NOMO-1 treated with DMSO at 0.1 percent for 48 hours (cell line): ENCODE data around the gene NR5A1.

ENCODE experiments used
- DNase-seq: peaks from one replicate; lab custom pipeline; 2025; ENCODE audit not compliant: unreplicated experiment; lab: John Stamatoyannopoulos, UW

The NR5A1 gene

DNA sequence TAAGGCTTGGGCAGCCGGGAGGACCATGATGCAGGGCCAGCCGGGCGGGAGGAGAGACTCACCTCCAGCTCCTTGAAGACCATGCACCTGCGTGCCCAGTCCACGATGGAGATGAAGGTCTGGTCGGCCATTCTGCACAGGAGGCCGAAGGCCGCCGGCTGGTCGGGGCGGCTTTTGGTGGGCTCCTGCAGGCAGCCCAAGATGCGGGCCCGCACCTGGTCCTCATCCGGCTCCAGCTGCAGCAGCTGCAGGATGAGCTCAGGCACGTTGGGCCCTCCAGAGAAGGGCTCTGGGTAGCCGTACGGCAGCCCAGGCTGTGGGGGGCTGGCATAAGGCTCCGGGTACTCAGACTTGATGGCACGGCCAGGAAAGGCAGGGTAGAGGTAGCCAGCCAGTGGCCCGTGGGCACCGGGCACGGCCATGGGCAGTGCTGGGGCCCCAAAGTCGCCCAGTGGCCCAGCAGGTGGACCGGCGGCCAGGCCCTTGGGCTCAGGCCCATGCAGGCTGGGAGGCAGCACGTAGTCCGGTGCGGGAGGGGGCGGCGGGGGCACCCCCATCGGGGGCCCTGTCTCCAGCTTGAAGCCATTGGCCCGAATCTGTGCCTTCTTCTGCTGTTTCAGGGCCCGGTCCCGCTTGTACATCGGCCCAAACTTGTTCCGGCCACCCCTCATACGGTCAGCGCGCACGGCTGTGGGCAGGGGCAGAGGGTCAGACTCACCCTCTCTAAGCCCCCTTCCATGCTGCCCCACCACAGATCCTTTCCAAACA is 7.0 kb downstream of the NR5A1 start:
- DNase-seq = no peak

DNA sequence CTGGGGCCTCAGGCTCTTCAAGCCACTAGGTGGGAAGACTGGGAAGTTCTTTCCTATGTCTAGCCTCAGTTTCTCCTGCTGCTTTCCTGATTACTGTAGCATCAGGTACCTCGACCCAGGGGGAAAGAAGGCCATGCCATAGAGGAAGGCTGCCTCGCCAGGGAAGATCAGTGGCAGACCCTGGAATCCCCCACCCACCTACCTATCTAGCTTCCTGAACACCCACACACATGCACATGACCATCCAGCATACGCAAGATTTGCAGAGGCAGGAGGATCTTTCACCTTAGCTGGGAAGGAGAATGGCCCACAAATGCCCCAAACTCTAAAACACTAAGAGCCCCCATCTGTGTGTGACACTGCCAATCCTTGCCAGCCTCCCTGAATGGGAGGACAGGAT is 8.0 kb downstream of the NR5A1 start:
- DNase-seq = no peak

DNA sequence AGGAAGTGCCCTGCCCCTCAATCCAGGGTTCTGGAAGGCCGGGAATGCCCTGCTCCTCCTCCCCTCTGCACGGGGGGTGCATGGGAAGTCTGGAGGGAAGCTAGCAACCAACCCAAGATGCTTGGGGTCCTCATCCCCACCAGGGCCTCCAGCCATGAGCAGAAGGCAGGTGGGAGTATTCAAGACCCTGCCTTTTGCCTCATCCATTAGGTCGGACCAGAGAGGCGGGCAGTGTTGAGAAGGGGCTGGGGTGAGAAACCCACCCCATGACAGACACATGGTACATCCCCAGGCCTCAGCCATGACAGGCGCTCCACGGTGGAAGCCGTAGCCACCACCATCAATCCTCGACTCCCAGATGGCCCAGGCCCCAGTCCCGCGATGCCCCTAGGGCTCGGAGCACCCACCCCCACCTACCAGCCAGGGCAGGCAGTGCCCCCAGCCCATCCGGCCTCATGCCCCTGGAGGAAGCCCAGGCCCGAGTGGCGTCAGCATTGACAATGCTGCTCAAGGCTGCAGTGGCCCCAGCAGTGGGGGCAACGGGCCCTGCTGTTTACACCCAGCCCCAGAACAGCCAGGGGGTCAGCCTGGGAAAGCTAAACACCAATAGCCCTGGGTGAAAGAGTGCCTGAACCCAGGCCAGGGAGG is 8.6 kb downstream of the NR5A1 start:
- no peak for DNase-seq

DNA sequence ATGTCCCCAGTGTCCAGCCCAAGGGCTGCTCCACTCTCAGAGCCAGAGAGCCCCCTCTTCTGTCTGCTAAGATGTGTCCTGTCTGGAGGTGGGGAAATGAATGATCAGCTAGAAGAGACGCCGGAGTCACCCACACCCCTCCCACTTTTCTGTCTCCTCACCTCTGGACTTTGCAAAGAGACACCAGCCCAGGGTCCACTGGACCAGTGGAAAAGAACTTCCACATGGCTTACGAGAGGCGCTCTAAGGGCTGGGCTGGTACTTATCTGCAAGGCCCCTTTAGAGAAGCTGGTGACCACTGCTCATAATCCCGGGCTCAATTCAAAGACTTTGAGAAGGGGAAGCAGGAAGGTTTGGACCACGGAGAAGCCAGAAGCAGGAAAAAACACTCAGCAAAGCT is 9.2 kb downstream of the NR5A1 start:
- DNase-seq = no peak

DNA sequence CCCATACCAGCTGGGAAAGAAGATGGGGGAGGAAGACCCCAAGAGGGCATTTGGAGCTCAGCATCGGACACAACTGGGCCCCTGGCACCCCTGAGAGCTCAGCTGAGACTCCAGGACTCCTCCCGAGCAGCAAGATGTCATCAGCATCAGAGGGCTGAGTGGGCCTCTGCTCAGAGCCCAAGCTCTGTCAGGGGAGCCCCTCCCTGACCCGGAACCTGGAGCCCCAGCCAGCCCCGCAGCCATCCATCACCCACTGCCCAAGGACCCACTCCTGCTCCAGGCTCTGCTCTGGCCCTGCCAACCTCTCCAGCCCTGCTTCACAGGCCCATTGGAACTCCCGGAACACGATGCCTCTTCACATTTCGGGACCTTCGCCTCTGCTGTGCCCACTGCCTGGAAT is 9.8 kb downstream of the NR5A1 start:
- DNase-seq = no peak

DNA sequence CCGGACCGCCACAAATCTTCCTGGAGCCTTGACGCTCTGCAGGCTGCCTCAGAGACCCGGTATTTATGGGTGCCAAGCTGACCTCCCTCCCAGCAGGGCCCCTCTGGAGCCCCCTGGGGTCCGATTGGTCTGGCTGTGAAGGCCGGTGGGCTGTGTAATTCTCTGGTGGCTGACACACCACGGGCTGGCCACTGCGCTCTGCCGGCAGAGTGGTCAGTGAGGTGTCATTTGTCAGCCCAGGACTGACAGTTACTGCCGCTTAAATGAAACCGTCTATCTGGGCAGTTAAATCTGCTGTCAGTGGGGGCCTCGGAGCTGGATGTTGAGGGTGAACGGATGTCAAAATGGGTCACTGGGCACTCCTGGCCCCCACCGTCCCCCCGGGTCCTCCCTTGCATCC is 10.7 kb downstream of the NR5A1 start:
- no peak for DNase-seq

DNA sequence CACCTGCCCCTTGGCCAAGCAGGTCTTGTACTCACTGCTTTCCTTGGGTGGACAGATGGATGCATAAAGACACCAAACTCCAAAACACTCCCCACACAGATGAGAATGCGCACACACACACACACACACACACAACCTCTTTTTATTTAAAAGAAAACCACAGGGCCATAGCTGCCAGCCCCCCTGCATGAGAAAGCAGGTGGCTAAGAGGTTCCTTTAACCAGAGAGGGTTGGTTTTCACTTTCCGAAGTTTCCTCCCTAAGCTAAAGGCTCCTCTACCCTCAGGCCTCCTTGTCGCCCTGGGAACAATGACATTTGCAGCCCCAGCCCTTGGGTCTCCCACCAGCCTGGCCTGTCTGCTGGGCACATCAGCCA is 11.1 kb downstream of the NR5A1 start:
- DNase-seq = no peak

DNA sequence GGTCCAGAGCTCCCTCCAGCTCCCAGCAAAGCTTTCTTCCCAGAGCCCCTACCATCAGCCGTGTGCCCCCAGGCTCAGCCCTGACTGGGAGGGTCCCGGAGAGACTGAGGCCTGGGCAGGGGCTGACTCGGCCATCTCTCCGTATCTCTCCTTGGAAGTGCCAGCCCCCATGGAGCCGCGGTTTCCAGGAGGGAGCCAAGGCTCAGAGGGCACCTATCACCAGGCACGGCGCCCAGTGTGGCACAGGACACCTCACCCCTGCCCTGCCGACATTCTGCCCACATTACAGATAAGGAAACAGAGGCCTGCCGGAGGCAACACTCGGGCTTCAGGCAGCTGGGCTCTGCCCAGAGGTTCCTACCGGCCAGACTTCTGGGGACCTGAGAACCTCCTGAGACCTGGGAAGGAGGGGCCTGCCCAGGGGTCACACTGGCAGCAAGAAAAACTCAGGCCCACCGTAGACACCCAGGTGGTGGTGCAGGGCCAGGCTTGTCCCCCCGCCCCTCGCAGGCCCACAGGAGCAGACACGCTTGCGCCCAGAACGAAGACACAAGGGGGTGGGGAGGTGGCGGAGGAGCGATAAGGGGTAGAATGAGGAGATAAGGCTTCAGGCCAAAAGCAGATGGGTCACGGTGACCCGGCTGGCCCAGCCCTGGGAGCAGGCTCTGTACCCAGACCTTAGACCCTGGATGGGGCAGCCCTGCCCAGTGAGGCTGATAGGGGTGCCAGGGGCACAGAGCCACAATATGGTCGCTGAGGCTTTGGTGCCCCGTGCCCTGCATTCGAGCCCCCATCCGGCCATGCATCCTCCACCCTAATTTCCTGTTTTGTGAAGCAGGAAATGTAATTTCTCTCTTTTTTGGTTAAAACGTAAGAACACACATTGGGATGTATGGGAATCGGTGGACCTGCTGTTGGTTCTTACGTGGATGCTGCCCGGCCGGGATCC is 11.8 kb downstream of the NR5A1 start:
- no peak for DNase-seq

DNA sequence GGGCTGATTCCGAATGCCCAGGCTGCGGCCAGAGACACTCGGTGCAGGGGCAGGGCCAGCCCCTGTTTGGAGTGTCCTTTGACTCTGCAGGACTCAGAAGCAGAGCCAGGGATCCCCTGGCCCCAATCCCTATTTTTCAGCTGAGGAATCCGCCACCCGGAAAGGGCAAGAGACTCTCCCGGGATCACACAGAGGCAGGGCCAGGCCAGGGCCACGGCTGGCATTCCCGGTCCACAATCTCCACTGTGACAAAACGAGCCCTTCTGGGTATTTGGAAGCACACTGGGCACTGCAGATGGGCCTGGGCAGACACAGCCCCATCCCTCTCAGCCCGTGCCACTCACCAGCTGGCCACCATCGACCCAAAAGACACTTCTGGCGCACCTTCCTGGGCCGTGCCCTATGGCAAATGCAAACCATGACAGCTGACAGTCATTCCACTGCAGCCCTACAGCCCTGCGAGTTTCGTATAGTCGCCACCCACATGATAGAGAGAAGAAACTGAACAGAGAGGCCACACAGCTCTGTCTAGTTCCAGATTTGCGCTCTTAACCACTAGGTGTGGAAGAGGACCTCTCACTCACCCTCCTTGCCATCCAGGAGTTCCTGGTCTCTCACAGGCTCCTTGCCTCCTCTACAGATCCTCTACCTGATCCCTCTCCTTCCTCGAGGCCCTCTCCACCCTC is 13.3 kb downstream of the NR5A1 start:
- DNase-seq = no peak

DNA sequence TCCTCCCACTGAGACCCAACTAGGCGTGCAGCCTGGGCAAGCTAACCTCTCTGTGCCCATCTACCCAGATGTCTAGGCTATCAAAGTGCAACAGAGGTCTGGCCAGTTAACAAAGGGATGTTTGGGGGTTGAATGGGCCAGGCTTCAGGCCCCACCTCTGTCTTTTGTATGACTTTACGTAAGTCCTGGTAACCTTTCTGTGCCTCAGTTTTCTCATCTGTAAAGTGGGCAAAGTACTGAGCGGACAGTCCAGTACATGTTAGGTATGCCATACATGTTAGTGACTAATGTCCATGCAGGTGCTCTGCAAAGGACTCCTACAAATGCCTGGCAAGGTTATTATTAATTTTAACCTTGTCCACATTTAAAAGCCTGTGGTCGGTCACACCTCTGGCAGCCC is 14.0 kb downstream of the NR5A1 start:
- DNase-seq = no peak

DNA sequence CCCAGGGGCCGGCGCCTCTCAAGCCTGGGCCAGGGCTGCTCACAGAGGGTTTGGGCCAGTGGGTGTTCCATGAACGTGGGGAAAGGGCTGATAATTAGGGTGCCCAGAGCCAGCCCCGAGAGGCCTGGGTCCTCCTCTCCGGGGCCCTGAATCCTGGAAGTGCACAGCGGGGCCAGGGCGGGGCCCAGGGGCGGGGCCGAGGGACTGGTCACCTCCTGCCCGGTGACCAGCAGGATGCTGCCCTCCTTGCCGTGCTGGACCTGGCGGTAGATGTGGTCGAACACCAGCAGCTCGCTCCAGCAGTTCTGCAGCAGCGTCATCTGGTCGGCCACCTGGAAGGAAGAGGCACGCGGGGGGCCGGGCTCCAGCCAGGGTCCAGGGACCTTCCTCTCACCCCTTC is 14.4 kb downstream of the NR5A1 start:
- DNase-seq = no peak

DNA sequence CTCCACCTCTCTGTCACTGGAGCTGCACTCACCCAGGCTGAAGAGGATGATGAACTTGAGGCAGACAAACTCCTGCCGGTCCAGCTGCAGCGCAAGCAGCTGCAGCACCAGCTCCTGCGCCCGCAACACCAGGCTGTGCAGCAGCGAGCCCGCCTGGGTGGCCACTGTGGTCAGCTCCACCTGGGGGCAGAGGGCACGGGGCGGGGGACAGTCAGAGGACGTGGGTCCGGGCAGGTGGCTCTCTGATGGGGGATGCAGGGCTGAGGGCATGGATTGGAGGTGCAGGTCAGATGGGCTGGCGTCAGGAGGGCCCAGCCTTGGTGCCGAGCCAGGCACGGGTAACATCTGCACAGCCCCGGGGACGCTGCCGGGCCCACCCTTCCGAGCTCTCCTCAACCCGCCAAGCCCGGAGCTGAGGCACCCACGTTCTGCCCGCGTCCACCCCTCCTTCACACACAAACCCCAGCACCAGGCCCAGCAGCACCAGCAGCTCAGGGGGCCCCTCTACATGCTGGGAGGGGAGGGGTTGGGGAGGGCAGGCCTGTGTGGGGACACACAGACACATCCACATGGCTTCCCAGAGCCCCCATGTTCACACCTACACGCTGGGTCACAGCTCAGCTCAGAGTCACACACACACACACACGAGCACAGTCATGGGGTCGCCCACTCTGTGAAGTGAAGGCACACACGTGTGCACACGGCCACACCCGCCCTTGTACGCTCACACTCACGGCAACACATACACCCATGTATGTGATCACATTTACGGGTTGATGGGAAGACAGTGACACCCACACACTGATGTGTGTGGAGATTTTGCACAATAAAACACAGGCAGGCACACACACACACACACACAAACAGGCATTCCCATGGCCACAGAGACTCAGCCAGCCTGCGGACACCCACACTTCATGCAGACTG is 15.9 kb downstream of the NR5A1 start:
- no peak for DNase-seq

DNA sequence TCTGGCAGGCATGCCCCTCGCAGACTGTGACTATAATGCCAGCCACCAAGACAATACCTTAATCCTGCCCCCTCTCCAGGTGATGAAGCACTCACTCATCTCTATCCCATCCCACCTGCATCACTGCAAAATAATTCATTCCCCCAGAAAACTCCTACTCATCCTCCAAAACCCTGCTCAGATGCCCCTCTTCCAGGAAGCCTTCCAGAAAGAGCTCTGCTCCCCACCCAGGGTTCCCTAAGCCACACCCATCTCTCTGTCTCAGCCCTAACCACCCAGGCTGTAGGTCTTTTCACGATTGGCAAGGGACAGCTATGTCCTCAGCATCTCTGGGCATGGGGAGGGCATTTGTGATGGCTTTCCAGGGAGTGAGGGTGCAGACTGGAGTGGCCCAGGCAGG is 17.2 kb downstream of the NR5A1 start:
- DNase-seq = no peak

DNA sequence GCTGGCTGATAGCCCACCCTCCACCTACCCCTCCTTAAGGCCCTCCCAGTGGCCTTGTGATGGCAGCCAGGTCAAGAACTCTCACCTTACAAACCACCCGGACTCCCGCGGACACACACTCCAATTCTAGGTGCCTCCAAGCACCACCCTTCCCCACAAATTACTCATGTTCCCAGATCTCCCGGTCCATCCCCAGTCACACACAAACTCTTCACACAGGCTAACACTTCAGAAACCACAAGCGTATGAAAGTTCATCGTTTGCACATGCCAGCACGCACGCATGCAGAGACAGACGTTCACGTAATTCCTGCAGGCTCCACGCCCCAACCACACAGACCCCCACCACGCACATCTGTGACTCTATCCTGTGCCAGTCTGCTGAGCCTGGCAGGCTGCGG is 18.0 kb downstream of the NR5A1 start:
- no peak for DNase-seq

DNA sequence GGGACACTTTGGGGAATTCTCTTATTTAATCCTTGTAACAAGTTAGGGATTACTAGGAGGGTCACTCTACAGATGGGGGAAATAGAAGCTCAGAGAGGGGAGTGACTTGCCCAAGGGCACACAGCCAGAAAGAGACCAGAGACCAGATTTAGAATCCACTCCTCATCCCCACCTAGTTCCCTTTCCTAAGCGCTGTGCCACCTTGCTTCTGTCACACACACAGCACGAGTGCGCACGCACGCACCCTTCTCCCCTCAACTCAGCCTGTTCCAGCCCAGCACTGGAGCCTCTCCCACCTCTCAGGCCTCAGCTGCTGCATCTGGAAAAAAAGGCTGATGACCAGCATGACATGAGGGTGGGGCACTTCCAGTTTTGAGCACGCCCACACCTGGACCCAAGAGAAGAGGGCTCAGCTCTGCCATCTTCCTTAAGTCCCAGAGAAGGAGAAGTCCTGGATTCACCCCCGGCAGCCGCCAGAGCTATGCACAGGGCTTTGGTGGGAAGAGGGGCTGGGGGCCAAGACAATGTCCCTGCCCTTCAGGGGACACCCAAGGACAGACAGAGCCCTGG is 18.5 kb downstream of the NR5A1 start:
- DNase-seq = no peak

DNA sequence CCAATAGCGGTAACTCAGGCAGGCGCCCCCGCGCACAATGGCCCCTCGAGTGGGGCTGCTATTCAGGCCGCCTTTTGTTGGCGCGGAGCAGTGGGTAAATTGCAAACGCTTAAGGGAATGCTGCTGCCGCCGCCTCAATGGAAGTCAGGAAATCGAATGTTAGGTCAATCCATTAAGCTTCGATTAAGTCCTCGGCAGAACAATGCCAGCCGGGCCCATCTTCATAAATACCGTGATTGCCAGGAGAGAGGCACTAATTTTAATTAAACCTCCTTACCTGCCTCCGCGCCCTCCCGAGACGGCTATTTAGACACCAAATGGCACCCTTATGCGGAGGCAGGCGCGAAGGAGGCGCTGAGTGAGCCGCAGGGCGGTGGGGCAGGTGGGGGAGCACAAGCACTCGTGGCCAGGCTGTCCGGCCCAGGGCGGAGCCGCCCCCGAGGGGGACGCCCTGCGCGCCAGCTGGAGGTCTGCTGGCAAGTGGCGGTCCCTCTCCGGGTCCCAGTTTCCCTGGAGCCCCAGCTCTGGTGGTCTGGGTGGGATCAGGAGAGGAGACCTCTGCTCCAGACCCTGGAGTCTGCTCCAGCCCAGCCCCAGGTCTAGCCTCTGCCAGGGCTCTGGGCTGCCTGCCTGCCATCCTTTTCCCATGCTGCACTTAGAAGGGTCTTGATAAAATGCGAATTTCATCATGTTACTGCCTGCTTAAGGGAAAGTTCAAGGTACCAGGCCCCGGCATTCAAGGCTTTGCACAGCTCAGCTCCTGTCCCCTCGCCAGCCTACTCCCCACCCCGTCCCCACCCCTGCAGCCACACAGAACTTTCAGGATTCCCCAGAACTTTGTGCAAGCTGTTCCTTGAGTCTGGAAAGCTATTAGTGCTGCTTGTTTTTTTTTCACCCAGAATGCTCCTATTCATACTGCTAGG is 19.7 kb downstream of the NR5A1 start:
- DNase-seq = no peak

DNA sequence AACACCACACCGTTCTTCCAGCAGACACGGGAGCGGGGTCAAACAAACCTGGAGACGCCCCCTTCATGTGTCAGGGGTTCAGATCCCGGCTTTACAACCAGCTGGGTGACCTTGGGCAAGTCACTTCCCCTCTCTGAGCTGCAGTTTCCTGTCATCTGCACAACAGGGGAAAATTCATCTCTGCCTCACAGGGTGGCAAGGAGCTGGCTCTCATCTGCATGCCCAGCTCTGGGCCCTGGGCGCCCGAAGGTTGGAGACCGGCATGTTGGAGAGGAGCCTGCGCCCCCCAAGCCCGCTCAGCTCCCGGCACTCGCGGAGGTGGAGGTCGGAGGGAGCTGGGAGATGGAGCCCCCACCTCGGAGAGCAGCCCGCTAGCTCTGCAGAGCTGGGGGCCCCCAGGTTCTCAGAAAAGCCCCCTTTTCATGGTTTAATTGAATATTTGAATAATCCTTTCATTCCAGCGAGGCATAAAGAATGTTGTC is 20.4 kb downstream of the NR5A1 start:
- DNase-seq = no peak

DNA sequence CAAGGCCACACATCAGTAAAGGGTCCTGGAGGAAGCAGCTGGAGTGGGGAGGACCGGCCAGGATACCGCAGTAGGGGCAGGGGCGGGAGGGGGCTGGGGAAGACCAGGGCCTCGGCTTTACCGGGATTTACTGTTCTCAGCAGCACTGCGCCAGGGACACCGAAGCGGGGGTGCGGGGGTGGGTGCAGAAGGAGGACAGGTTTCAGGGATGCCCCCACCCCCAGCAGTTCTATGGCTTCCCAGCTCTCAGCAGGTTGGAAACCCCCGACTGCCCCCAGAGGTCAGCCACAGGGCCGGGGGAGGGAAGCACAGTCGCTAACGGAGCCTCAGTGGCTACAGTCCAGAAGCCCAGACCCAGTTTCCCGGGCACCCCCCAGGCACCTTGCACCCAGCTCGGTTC is 21.3 kb downstream of the NR5A1 start:
- DNase-seq = no peak

DNA sequence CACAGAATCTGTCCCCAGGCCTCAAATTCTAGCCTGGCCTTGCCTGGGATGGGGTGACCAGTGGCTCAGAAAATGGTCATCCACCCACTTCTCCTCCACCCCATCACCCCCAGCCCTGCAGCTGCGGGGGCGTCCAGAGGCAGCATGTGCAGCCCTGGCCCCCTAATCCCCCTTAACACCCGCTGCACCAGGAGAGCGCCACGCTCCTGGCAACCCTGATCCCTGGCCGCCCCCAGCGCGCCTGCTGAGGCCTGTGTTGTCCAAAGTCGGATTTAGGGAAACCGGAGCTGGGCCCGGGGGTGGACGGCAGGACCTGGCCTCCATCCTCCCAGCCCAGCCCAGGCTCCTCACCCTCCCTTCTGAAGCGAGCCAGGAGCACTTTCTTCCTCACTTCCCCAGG is 22.0 kb downstream of the NR5A1 start:
- DNase-seq = no peak
